HG03280 (cell line): ENCODE data around the gene SOAT2.
A peak's percentile ranks its signal among the peaks of the same experiment; 100 is the strongest.

Experiments used
- ATAC-seq: cut with Tn5 transposase; IDR thresholded peaks from one replicate; pipeline ENCODE4 v1.9.1; 2021; ENCODE audit warnings: mild to moderate bottlenecking, moderate library complexity; ENCODE audit not compliant: unreplicated experiment

The SOAT2 gene

GRCh38 chr12:53102883-53103807, at the start of gene SOAT2:
SOAT2 (plus strand) TSS chr12:53103486; CDS start chr12:53103578, 92 bp downstream.
- no peak for ATAC-seq

- peak; percentile 94 for ATAC-seq
Measured at GRCh38 chr12:53054112-53054878, 49.0 kb upstream of the SOAT2 start.

- ATAC-seq: no peak
Measured at GRCh38 chr12:53055471-53056266, 47.6 kb upstream of the SOAT2 start.

GRCh38 chr12:53056296-53056695, 47.0 kb upstream of the SOAT2 start:
- no peak for ATAC-seq

GRCh38 chr12:53056901-53057300, 46.4 kb upstream of the SOAT2 start:
- ATAC-seq: no peak

- ATAC-seq: no peak
Measured at GRCh38 chr12:53057816-53058500, 45.3 kb upstream of the SOAT2 start.

- ATAC-seq: no peak
Measured at GRCh38 chr12:53058674-53059433, 44.4 kb upstream of the SOAT2 start.

GRCh38 chr12:53059434-53060063, 43.7 kb upstream of the SOAT2 start:
- ATAC-seq: no peak

- ATAC-seq: no peak
Measured at GRCh38 chr12:53060064-53060720, 43.1 kb upstream of the SOAT2 start.

GRCh38 chr12:53060721-53061276, 42.5 kb upstream of the SOAT2 start:
- ATAC-seq: no peak

- ATAC-seq: no peak
Measured at GRCh38 chr12:53061404-53062010, 41.8 kb upstream of the SOAT2 start.

GRCh38 chr12:53062011-53062961, 41.0 kb upstream of the SOAT2 start:
- no peak for ATAC-seq

- no peak for ATAC-seq
Measured at GRCh38 chr12:53062977-53063707, 40.1 kb upstream of the SOAT2 start.

- ATAC-seq: no peak
Measured at GRCh38 chr12:53063708-53064612, 39.3 kb upstream of the SOAT2 start.
